HEK293 (cell line): ENCODE data around the gene ARID1A.

Experiments
- GLIS2 ChIP-seq: fragments of 450-650 bp; formaldehyde crosslinking; IDR thresholded peaks from 2 replicates; pipeline ENCODE4 v1.5.1; 2016; ENCODE audit warnings: missing biosample characterization, missing genetic modification characterization
- KLF1 ChIP-seq: fragments of 450-650 bp; formaldehyde crosslinking; IDR thresholded peaks from 2 replicates; pipeline ENCODE4 v1.5.1; 2016; ENCODE audit warnings: missing biosample characterization, missing genetic modification characterization
- KLF16 ChIP-seq: fragments of 450-650 bp; formaldehyde crosslinking; IDR thresholded peaks from 2 replicates; pipeline ENCODE4 v1.5.1; 2017; ENCODE audit warnings: missing biosample characterization, missing genetic modification characterization
- KLF7 ChIP-seq: fragments of 450-650 bp; formaldehyde crosslinking; IDR thresholded peaks from 2 replicates; pipeline ENCODE4 v1.5.1; 2016; ENCODE audit warnings: missing biosample characterization, missing genetic modification characterization, borderline replicate concordance
- MYNN ChIP-seq: fragments of 450-650 bp; formaldehyde crosslinking; IDR thresholded peaks from 2 replicates; pipeline ENCODE4 v1.5.1; 2016; ENCODE audit warnings: missing biosample characterization, missing genetic modification characterization, borderline replicate concordance
- REPIN1 ChIP-seq: fragments of 450-650 bp; formaldehyde crosslinking; IDR thresholded peaks from 2 replicates; pipeline ENCODE4 v1.5.1; 2017; ENCODE audit warnings: missing biosample characterization, missing genetic modification characterization, low read depth
- SALL2 ChIP-seq: fragments of 450-650 bp; formaldehyde crosslinking; IDR thresholded peaks from 2 replicates; pipeline ENCODE4 v1.5.0; 2017; ENCODE audit warnings: missing biosample characterization, mild to moderate bottlenecking, missing genetic modification characterization, borderline replicate concordance
- SCRT2 ChIP-seq: fragments of 450-650 bp; formaldehyde crosslinking; IDR thresholded peaks from 2 replicates; pipeline ENCODE4 v1.5.1; 2016; ENCODE audit warnings: missing biosample characterization, missing genetic modification characterization
- SP3 ChIP-seq: fragments of 450-650 bp; formaldehyde crosslinking; IDR thresholded peaks from 2 replicates; pipeline ENCODE4 v1.5.1; 2016; ENCODE audit warnings: missing biosample characterization, missing genetic modification characterization
- TCF7L2 ChIP-seq: IDR thresholded peaks from 2 replicates; pipeline ENCODE4 v1.6.1; 2011; ENCODE audit warnings: low read depth, mild to moderate bottlenecking, inconsistent platforms, low read length, moderate library complexity, borderline replicate concordance
- ZBTB48 ChIP-seq: fragments of 450-650 bp; formaldehyde crosslinking; IDR thresholded peaks from 2 replicates; pipeline ENCODE4 v1.5.1; 2016; ENCODE audit warnings: missing biosample characterization, missing genetic modification characterization
- ZBTB7A ChIP-seq: fragments of 450-650 bp; formaldehyde crosslinking; IDR thresholded peaks from 2 replicates; pipeline ENCODE4 v1.5.1; 2016; ENCODE audit warnings: low read depth, missing biosample characterization, missing genetic modification characterization
- ZFP3 ChIP-seq: fragments of 450-650 bp; formaldehyde crosslinking; IDR thresholded peaks from 2 replicates; pipeline ENCODE4 v1.5.1; 2016; ENCODE audit warnings: low read depth, missing biosample characterization, missing genetic modification characterization
- ZNF121 ChIP-seq: fragments of 450-650 bp; formaldehyde crosslinking; IDR thresholded peaks from 2 replicates; pipeline ENCODE4 v1.5.1; 2016; ENCODE audit warnings: missing biosample characterization, missing genetic modification characterization
- ZNF133 ChIP-seq: fragments of 450-650 bp; formaldehyde crosslinking; IDR thresholded peaks from 2 replicates; pipeline ENCODE4 v1.5.1; 2016; ENCODE audit warnings: missing biosample characterization, missing genetic modification characterization
- ZNF211 ChIP-seq: fragments of 450-650 bp; formaldehyde crosslinking; IDR thresholded peaks from 2 replicates; pipeline ENCODE4 v1.5.1; 2016; ENCODE audit warnings: low read depth, missing biosample characterization, missing genetic modification characterization
- ZNF223 ChIP-seq: fragments of 450-650 bp; formaldehyde crosslinking; IDR thresholded peaks from 2 replicates; pipeline ENCODE4 v1.5.1; 2016; ENCODE audit warnings: missing biosample characterization, missing genetic modification characterization
- ZNF354C ChIP-seq: fragments of 450-650 bp; formaldehyde crosslinking; IDR thresholded peaks from 2 replicates; pipeline ENCODE4 v1.5.1; 2016; ENCODE audit warnings: missing biosample characterization, missing genetic modification characterization, low read depth, borderline replicate concordance
- ZNF423 ChIP-seq: fragments of 450-650 bp; formaldehyde crosslinking; IDR thresholded peaks from 2 replicates; pipeline ENCODE4 v1.5.1; 2016; ENCODE audit warnings: missing biosample characterization, missing genetic modification characterization
- ZNF501 ChIP-seq: fragments of 450-650 bp; formaldehyde crosslinking; IDR thresholded peaks from 2 replicates; pipeline ENCODE4 v1.5.1; 2016; ENCODE audit warnings: missing biosample characterization, missing genetic modification characterization
- ZNF654 ChIP-seq: fragments of 450-650 bp; formaldehyde crosslinking; IDR thresholded peaks from 2 replicates; pipeline ENCODE4 v1.5.1; 2016; ENCODE audit warnings: low read depth, missing biosample characterization, missing genetic modification characterization
- ZNF660 ChIP-seq: fragments of 450-650 bp; IDR thresholded peaks from 2 replicates; pipeline ENCODE4 v1.5.1; 2018; ENCODE audit warnings: missing biosample characterization, mild to moderate bottlenecking, missing genetic modification characterization
- ZNF830 ChIP-seq: fragments of 450-650 bp; IDR thresholded peaks from 2 replicates; pipeline ENCODE4 v1.5.0; 2018; ENCODE audit warnings: missing biosample characterization, missing genetic modification characterization, low read depth, mild to moderate bottlenecking, moderate library complexity
- TF ChIP-seq, protein P1 (sequence below): fragments of 450-650 bp; formaldehyde crosslinking; optimal IDR thresholded peaks from 2 replicates; pipeline ENCODE3; 2016; ENCODE audit warnings: missing biosample characterization, mild to moderate bottlenecking, missing genetic modification characterization
- TF ChIP-seq, protein P2 (sequence below): fragments of 450-650 bp; formaldehyde crosslinking; IDR thresholded peaks from 2 replicates; pipeline ENCODE4 v1.5.1; 2017; ENCODE audit warnings: missing biosample characterization, mild to moderate bottlenecking, missing genetic modification characterization, moderate library complexity
- TF ChIP-seq, protein P3 (sequence below): fragments of 450-650 bp; formaldehyde crosslinking; IDR thresholded peaks from 2 replicates; pipeline ENCODE4 v1.5.1; 2016; ENCODE audit warnings: missing biosample characterization, missing genetic modification characterization
- TF ChIP-seq, protein P4 (sequence below): fragments of 450-650 bp; formaldehyde crosslinking; IDR thresholded peaks from 2 replicates; pipeline ENCODE4 v1.5.1; 2016; ENCODE audit warnings: missing biosample characterization, missing genetic modification characterization
- TF ChIP-seq, protein P5 (sequence below): fragments of 450-650 bp; formaldehyde crosslinking; IDR thresholded peaks from 2 replicates; pipeline ENCODE4 v1.5.1; 2016; ENCODE audit warnings: missing biosample characterization, missing genetic modification characterization
- TF ChIP-seq, protein P6 (sequence below): fragments of 450-650 bp; formaldehyde crosslinking; IDR thresholded peaks from 2 replicates; pipeline ENCODE4 v1.5.1; 2016; ENCODE audit warnings: missing biosample characterization, missing genetic modification characterization
- TF ChIP-seq, protein P7 (sequence below): fragments of 450-650 bp; formaldehyde crosslinking; IDR thresholded peaks from 2 replicates; pipeline ENCODE4 v1.5.1; 2016; ENCODE audit warnings: missing biosample characterization, missing genetic modification characterization

ARID1A gene

DNA sequence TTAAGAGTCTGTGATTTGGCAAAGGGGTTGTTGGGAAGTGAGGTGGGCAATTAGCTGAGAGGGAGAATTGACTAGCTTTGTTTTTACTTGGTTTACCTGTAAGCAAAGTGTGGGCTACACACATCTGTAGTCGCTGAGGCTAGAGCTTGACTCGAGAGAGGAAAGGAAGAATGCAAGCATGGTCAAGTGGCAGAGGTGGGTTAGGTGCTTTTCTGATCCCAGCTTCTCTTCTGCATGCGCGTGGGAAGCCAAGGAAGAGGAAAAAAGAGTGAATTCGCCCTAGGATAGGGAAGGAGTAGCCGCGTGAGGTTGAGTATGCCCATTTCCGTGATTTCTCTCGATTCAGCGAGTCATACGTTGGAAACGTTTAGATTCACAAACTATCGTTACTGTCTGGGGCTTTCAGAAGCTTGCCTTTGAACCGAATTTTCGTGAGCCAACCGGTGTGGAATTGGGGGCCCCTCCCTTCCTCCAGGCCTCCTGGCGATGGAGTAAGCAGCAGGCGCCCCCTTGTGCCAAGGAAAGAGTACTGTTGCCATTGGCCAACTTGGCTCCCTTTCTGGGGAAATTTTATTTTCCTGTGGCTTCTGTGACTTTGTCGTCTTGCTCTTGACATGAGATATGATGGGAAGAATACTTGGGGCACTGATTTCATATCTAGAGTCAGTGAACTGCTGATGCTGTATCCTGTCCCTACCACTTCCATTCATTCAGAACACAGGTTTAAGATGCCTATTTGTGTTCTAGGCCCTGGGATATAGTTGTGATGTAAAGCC, 93.2 kb downstream of the ARID1A start (continued):
- TF ChIP-seq, protein P1, sequence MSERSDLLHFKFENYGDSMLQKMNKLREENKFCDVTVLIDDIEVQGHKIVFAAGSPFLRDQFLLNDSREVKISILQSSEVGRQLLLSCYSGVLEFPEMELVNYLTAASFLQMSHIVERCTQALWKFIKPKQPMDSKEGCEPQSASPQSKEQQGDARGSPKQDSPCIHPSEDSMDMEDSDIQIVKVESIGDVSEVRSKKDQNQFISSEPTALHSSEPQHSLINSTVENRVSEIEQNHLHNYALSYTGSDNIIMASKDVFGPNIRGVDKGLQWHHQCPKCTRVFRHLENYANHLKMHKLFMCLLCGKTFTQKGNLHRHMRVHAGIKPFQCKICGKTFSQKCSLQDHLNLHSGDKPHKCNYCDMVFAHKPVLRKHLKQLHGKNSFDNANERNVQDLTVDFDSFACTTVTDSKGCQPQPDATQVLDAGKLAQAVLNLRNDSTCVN, result peak; percentile 2
- TF ChIP-seq MYNN (tag by site-specific recombination) (0 out of 2 replicates have a peak, but pooled peaks have one; percentile 10), ZFP3 (tag by site-specific recombination) (no peak), GLIS2 (tag by site-specific recombination) (no peak; the same call in 1 of the 2 replicates), ZNF354C (tag by site-specific recombination) (no peak), ZNF133 (tag by site-specific recombination) (no peak), TCF7L2 (no peak), SALL2 (tag by site-specific recombination) (no peak), REPIN1 (tag by site-specific recombination) (no peak), ZNF501 (tag by site-specific recombination) (0 out of 2 replicates have a peak, but pooled peaks have one; percentile 28), ZNF654 (peak; percentile 96), ZBTB48 (peak; percentile 97), KLF16 (tag by site-specific recombination) (no peak), SCRT2 (tag by site-specific recombination) (peak; percentile 51; the same call in 1 of the 2 replicates), ZNF830 (tag by site-specific recombination) (no peak), ZNF423 (tag by site-specific recombination) (no peak), ZNF211 (tag by site-specific recombination) (no peak), KLF7 (no peak), ZBTB7A (tag by site-specific recombination) (no peak), SP3 (tag by site-specific recombination) (no peak), ZNF660 (tag by site-specific recombination) (no peak; the same call in none of the 2 replicates), ZNF121 (tag by site-specific recombination) (no peak), KLF1 (tag by site-specific recombination) (peak; percentile 68), ZNF223 (no peak)
- TF ChIP-seq, protein P2, sequence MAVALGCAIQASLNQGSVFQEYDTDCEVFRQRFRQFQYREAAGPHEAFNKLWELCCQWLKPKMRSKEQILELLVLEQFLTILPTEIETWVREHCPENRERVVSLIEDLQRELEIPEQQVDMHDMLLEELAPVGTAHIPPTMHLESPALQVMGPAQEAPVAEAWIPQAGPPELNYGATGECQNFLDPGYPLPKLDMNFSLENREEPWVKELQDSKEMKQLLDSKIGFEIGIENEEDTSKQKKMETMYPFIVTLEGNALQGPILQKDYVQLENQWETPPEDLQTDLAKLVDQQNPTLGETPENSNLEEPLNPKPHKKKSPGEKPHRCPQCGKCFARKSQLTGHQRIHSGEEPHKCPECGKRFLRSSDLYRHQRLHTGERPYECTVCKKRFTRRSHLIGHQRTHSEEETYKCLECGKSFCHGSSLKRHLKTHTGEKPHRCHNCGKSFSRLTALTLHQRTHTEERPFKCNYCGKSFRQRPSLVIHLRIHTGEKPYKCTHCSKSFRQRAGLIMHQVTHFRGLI (tag by site-specific recombination), result peak; percentile 31; the same call in 1 of the 2 replicates
- TF ChIP-seq, protein P3, sequence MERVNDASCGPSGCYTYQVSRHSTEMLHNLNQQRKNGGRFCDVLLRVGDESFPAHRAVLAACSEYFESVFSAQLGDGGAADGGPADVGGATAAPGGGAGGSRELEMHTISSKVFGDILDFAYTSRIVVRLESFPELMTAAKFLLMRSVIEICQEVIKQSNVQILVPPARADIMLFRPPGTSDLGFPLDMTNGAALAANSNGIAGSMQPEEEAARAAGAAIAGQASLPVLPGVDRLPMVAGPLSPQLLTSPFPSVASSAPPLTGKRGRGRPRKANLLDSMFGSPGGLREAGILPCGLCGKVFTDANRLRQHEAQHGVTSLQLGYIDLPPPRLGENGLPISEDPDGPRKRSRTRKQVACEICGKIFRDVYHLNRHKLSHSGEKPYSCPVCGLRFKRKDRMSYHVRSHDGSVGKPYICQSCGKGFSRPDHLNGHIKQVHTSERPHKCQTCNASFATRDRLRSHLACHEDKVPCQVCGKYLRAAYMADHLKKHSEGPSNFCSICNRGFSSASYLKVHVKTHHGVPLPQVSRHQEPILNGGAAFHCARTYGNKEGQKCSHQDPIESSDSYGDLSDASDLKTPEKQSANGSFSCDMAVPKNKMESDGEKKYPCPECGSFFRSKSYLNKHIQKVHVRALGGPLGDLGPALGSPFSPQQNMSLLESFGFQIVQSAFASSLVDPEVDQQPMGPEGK (tag by site-specific recombination), result peak; percentile 73
- TF ChIP-seq, protein P4, sequence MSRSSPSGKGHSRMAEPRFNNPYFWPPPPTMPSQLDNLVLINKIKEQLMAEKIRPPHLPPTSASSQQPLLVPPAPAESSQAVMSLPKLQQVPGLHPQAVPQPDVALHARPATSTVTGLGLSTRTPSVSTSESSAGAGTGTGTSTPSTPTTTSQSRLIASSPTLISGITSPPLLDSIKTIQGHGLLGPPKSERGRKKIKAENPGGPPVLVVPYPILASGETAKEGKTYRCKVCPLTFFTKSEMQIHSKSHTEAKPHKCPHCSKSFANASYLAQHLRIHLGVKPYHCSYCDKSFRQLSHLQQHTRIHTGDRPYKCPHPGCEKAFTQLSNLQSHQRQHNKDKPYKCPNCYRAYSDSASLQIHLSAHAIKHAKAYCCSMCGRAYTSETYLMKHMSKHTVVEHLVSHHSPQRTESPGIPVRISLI, result no peak
- TF ChIP-seq, protein P5, sequence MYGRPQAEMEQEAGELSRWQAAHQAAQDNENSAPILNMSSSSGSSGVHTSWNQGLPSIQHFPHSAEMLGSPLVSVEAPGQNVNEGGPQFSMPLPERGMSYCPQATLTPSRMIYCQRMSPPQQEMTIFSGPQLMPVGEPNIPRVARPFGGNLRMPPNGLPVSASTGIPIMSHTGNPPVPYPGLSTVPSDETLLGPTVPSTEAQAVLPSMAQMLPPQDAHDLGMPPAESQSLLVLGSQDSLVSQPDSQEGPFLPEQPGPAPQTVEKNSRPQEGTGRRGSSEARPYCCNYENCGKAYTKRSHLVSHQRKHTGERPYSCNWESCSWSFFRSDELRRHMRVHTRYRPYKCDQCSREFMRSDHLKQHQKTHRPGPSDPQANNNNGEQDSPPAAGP (tag by site-specific recombination), result peak; percentile 27; the same call in 1 of the 2 replicates
- TF ChIP-seq, protein P6, sequence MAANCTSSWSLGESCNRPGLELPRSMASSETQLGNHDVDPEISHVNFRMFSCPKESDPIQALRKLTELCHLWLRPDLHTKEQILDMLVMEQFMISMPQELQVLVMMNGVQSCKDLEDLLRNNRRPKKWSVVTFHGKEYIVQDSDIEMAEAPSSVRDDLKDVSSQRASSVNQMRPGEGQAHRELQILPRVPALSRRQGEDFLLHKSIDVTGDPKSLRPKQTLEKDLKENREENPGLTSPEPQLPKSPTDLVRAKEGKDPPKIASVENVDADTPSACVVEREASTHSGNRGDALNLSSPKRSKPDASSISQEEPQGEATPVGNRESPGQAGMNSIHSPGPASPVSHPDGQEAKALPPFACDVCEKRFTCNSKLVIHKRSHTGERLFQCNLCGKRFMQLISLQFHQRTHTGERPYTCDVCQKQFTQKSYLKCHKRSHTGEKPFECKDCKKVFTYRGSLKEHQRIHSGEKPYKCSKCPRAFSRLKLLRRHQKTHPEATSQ (tag by site-specific recombination), result no peak
- TF ChIP-seq, protein P7, sequence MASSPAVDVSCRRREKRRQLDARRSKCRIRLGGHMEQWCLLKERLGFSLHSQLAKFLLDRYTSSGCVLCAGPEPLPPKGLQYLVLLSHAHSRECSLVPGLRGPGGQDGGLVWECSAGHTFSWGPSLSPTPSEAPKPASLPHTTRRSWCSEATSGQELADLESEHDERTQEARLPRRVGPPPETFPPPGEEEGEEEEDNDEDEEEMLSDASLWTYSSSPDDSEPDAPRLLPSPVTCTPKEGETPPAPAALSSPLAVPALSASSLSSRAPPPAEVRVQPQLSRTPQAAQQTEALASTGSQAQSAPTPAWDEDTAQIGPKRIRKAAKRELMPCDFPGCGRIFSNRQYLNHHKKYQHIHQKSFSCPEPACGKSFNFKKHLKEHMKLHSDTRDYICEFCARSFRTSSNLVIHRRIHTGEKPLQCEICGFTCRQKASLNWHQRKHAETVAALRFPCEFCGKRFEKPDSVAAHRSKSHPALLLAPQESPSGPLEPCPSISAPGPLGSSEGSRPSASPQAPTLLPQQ (tag by site-specific recombination), result no peak
